Medulla oblongata (tissue), 1 donor: ENCODE measurements around the gene FAM228B.

Source experiments
- DNase-seq: peaks from one replicate; pipeline ENCODE4 v3.0.0-alpha.2; 2015; ENCODE audit errors: extremely low spot score

FAM228B gene

GRCh38 chr2:24203787-24204150 lies 80.5 kb downstream of the FAM228B start:
- no peak for DNase-seq

DNA sequence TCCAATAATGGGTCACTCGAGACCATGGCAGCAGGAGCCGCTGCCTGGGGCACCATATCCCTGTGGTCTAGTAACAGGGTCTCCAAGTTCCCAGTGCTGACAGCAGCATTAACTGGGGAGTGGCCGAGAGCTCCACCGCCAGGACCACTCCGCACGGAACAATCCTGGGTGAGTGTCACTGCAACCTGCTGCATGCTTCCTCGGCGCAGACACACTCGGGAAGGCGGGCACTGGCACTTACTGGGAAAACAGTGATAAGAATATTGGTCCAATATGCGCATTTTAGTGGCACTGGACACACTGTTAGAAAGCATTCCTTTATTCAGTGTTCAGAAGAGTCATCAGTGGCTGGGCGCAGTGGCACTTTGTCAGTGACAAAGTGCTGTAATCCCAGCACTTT lies 81.2 kb downstream of the FAM228B start:
- no peak for DNase-seq

GRCh38 chr2:24205131-24205530 lies 81.9 kb downstream of the FAM228B start:
- no peak for DNase-seq

GRCh38 chr2:24206242-24206641 lies 83.0 kb downstream of the FAM228B start:
- no peak for DNase-seq

DNA sequence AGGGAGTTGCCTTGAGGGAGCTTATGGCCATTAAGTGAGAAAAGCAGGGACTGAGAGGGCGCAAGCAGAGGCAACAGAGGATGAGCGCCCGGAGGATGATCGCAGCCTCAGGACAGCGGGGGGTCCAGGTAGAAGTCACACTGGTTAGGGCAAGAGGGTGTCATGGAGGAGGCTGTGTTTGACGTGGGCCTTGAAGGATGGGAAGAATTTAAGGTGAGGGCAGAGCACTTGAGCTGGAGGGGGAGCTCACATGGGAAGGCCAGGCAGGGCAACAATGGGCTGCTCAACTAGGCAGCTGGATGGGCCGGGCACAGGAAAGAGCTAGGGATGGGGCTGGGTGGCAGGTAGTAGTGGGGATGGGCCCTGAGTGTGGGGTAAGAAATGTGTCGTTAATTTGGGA lies 83.4 kb downstream of the FAM228B start:
- DNase-seq: no peak

DNA sequence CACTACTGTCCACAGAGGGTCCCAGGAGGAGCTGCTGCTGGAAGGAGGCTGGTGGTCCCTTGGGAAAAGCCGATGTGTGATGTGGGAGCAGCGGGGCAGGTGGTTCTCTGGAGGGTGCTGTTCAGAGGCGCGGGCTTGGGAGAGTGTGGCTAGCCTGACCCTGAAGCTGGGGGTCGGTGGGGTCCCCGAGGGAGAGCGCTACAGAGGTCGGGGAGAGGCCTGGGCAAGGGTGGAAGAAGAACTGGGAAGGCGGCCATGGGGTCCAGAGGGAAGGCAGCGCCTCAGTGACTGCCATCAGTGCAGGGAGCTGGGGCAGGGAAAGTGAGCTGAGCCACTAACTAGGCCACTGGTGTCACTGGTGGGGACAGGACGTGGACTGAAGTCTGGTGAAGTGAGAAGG lies 84.1 kb downstream of the FAM228B start:
- DNase-seq: no peak

DNA sequence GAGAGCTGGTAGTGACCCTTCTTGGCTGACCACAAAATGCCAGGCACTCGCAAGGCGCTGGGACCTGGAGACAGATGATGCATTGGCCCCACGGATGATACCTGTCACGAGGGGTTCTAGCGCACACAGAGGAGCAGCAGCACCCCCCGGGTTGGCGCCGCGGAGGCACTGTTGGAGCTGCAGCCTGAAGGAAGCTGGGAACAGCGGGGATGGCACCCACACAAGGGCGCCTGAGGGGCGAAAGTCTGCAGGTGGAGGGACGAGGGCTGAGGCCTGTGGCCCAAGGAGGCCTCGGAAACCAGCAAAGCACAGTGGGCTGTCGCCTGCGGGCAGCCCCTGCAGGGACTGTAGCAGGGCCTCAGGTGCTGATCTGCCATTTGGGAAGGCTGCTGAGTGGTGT lies 85.2 kb downstream of the FAM228B start:
- DNase-seq: no peak

DNA sequence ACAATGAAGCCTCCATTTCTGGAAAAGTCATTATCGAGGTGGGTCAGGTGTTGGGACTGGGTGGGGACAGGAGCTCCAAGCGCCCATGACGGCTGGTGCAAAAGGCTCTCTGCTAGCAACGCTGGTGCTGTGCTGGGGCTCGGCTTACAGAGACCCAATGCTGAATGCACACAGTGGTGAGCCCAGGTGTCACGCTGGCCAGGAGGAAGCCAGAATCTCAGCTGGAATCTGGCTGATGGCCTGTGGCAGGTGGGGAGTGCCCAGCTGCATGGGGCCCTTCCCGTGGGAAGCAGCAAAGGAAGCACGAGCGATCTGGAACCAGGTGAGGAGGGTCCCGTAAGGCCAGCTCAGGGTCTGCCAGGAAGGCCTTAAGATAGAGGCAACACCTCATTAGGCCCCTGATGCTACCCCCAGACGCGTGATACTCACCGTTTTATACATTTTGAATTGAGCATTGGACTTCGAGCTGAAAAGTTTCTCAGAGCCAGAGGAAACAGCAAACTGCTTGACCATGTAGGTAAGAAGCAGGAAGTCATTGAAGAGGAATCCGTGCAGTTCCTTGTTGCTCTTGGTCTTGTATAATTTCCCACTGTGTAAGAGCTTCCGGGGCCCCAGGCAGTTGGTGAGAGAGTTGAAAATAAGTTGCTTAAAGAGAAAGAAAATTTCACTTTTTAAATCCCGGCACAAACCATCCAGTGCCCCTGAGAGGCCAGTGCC lies 86.3 kb downstream of the FAM228B start:
- no peak for DNase-seq

DNA sequence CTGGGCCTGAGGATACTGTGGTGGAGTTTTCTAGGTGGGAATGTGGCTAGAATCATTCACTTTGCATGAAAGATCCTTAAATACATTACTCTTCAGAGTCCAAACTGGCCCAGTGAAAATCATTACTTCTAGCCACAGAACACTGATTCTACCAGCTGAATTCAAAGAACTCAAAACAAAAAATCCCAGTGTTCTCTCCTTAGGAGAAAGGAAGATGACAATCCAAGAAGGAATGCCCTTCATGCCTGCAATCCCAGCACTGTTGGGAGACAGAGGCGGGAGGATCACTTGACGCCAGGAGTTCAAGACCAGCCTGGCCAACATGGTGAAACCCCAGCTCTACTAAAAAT lies 86.8 kb downstream of the FAM228B start:
- DNase-seq: no peak

DNA sequence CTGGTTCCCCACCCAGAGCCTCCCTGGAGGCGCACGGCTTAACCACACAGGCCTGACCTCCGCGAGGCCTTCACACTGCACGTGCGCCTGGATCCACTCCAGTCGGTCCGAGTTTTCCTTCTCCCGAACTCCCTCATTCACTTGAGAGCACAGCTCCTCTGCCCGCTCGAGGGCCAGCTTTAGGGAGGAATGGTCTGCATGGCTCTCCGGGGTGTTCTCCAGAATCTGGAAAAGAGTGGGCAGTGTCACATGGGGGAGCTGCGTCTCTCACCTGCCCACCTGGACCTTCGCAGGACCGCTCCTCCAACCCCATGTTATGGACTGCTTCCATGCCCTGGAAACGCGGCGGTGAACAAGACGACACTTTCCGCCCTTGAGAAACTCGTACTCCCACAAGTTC lies 87.5 kb downstream of the FAM228B start:
- DNase-seq: no peak

DNA sequence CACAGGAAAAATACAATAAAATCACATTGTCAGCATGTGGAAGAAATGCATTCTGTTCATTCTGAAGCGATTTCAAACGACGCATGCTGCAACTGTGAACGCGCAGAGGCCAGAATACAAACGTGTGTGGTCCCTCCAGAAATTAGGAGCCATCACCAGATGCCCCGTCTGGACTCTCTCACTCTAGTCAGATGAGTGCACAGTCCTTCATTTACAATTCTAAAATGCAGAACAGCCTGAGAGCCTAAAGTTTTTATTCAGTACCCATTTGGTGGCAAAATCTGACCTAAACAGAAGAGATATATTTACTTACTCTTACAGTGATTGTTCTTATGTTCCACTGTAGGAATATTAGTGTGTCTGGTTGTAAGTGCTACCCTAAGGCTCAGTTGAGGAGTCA lies 88.1 kb downstream of the FAM228B start:
- no peak for DNase-seq

- DNase-seq: no peak
Measured at GRCh38 chr2:24214880-24215279, 91.6 kb downstream of the FAM228B start.
